T-cell (primary cell): ENCODE results near the gene ANKRD13D. TPM values are rescaled to one million over a fixed set of nuclear protein-coding genes. Genes with fewer than 3 reads are reported as not detected.

Experiments used
- ATAC-seq, 4 experiments: fragments of 200-7000 bp in 3 of 4; fragments of 150-1000 bp in 1 of 4; cut with Tn5 transposase; replicated peaks in 1 of 4; 1 replicate in 3 of 4; 2 replicates in 1 of 4; pipeline ENCODE4 v1.10.0; 2021; ENCODE audit warnings: moderate library complexity in 3 of 4, mild to moderate bottlenecking in 2 of 4, moderate number of reproducible peaks in 1 of 4
- CTCF ChIA-PET, 2 donors: fragments of 300-600 bp; sonication (Branson Sonifier 250); formaldehyde crosslinking; loops; one replicate each; lab custom pipeline; 2022; ENCODE audit warnings: antibody characterized with exemption in 2 of 2; lab: Charles Lee
- POLR2A ChIA-PET, 2 donors: fragments of 300-600 bp; sonication (Branson Sonifier 250); formaldehyde crosslinking; loops; one replicate each; lab custom pipeline; 2022; ENCODE audit warnings: antibody characterized with exemption in 2 of 2; lab: Charles Lee
- DNase-seq, 35 experiments: peaks; one replicate each; pipeline versions ENCODE4 v3.0.0 to v3.0.0-alpha.2; 2013 to 2023
- H3K27ac ChIP-seq: one replicate; pipeline ENCODE4 v1.5.1; 2013; ENCODE audit warnings: low read length
- H3K27me3 ChIP-seq, 2 experiments: replicated peaks in 1 of 2; 1 replicate in 1 of 2; 2 replicates in 1 of 2; pipeline versions ENCODE4 v1.6.1 to v1.7.0; 2013; ENCODE audit warnings: low read length in 1 of 2, mixed read lengths in 1 of 2; ENCODE audit not compliant: control insufficient read depth in 2 of 2, insufficient read depth in 2 of 2; ENCODE audit errors: extremely low read depth in 1 of 2
- H3K36me3 ChIP-seq, 2 donors: 1 replicate in 1 of 2; 2 replicates in 1 of 2; pipeline versions ENCODE4 v1.6.1 to v1.7.0; 2013; ENCODE audit warnings: low read length in 1 of 2; ENCODE audit not compliant: control insufficient read depth in 2 of 2, insufficient read depth in 1 of 2; ENCODE audit errors: extremely low read depth in 1 of 2
- H3K4me1 ChIP-seq, 2 experiments: 1 replicate in 1 of 2; 2 replicates in 1 of 2; pipeline versions ENCODE4 v1.6.1 to v1.7.0; 2013; ENCODE audit warnings: low read length in 2 of 2, mixed read lengths in 1 of 2; ENCODE audit not compliant: insufficient read depth in 2 of 2, control insufficient read depth in 1 of 2; ENCODE audit errors: extremely low read depth in 1 of 2
- H3K4me3 ChIP-seq, 2 donors: 1 replicate in 1 of 2; 2 replicates in 1 of 2; pipeline versions ENCODE4 v1.5.1 to v1.7.0; 2013; ENCODE audit warnings: mild to moderate bottlenecking in 2 of 2, low read length in 1 of 2, moderate library complexity in 1 of 2; ENCODE audit not compliant: control insufficient read depth in 1 of 2; ENCODE audit errors: extremely low read depth in 1 of 2
- H3K9me3 ChIP-seq: 2 replicates; pipeline ENCODE4 v1.7.0; 2013
- H3K27ac Mint-ChIP-seq, 2 donors: one replicate each; pipeline ENCODE4 v1.8.0; 2020 to 2021; ENCODE audit warnings: mild to moderate bottlenecking in 2 of 2, mixed read lengths in 2 of 2
- H3K27me3 Mint-ChIP-seq, 2 donors: one replicate each; pipeline ENCODE4 v1.8.0; 2021 to 2022; ENCODE audit warnings: mixed read lengths in 2 of 2
- H3K36me3 Mint-ChIP-seq: one replicate; pipeline ENCODE4 v1.8.0; 2021; ENCODE audit warnings: mixed read lengths
- H3K4me1 Mint-ChIP-seq, 3 donors: one replicate each; pipeline ENCODE4 v1.8.0; 2020 to 2022; ENCODE audit warnings: mixed read lengths in 3 of 3, mild to moderate bottlenecking in 1 of 3
- H3K4me3 Mint-ChIP-seq, 3 donors: one replicate each; pipeline ENCODE4 v1.8.0; 2020 to 2022; ENCODE audit warnings: mild to moderate bottlenecking in 3 of 3, mixed read lengths in 3 of 3, moderate library complexity in 3 of 3
- H3K9me3 Mint-ChIP-seq, 3 donors: one replicate each; pipeline ENCODE4 v1.8.0; 2020 to 2022; ENCODE audit warnings: mixed read lengths in 3 of 3
- WGBS: methylation state at CpG from one replicate; pipeline ENCODE4 v1.1.5; 2013; ENCODE audit warnings: missing lambda C conversion rate; ENCODE audit not compliant: insufficient coverage; 5-methylcytosine and 5-hydroxymethylcytosine counted together
- total RNA-seq, 35 experiments: library from RNA in 6 of 35; stranded (reverse) in 6 of 35; fragments of 120-200 nt in 1 of 35; gene quantifications; one replicate each; pipeline versions ENCODE4 v1.2.1 to v1.2.4 and lab custom pipeline; 2013 to 2026

Gene ANKRD13D
- total RNA-seq, 5 donors from 2014 or later (not counting 1 experiment from before 2014, with no cell fraction given) = 150 to 249 (median 237) TPM

- no peaks in the 10 kb centered on the region for H3K9me3 Mint-ChIP-seq
- H3K27me3 Mint-ChIP-seq = no peaks in the 10 kb centered on the region
- no peak overlapping the region for H3K27ac Mint-ChIP-seq
- DNase-seq (no peak), ATAC-seq (no peak)
- H3K36me3 Mint-ChIP-seq = peaks cover 5% of the 10 kb centered on the region
- POLR2A ChIA-PET = interaction anchor here (0.5 to 0.6 kb wide), 2 partner anchors 15 to 854 kb away, joined by 6 to 7 read pairs; partner anchors contain the start of gene PELI3 (in 1 of the 2)
- Histone ChIP-seq H3K9me3 (no peaks in the 10 kb centered on the region), H3K4me1 (peaks cover 0 to 21% of the 10 kb centered on the region in 2 experiments), H3K36me3 (no peaks in the 10 kb centered on the region), H3K27me3 (no peaks in the 10 kb centered on the region), H3K27ac (no peak overlapping the region), H3K4me3 (no peak overlapping the region)
- CTCF ChIA-PET = interaction anchor here in 1 of 2 donors (0.6 to 1.6 kb wide), 4 partner anchors 13 to 62 kb away, joined by 3 to 5 read pairs (median 4); no protein-coding TSS in a partner anchor
- H3K4me1 Mint-ChIP-seq = peaks cover 12 to 41% (median 16%) of the 10 kb centered on the region in 3 donors
- WGBS = no CpG with 5 or more reads among the region's 2 CpGs
- H3K4me3 Mint-ChIP-seq = no peak overlapping the region
Measured at GRCh38 chr11:67320691-67321090, 31.6 kb downstream of the ANKRD13D start.

GRCh38 chr11:67321313-67321871 lies 32.3 kb downstream of the ANKRD13D start:
- H3K4me3 Mint-ChIP-seq = no peak overlapping the region
- Histone ChIP-seq H3K27ac (no peak overlapping the region), H3K9me3 (no peaks in the 10 kb centered on the region), H3K27me3 (no peaks in the 10 kb centered on the region), H3K4me1 (peaks cover 0 to 15% of the 10 kb centered on the region in 2 experiments), H3K36me3 (no peaks in the 10 kb centered on the region), H3K4me3 (no peak overlapping the region)
- no peak for ATAC-seq
- H3K27me3 Mint-ChIP-seq = no peaks in the 10 kb centered on the region
- H3K36me3 Mint-ChIP-seq = peaks cover 9% of the 10 kb centered on the region
- no peak overlapping the region for H3K27ac Mint-ChIP-seq
- no peak for DNase-seq
- 90% methylated on average over 3 of the region's 6 CpGs for WGBS
- ChIA-PET CTCF (interaction anchor here in 1 of 2 donors (1.6 kb wide), 1 partner anchor 58 kb away, joined by 3 read pairs; no protein-coding TSS in a partner anchor), POLR2A (interaction anchor here (0.6 to 0.8 kb wide), 2 partner anchors 15 to 18 kb away, joined by 3 to 7 read pairs; partner anchors contain the start of gene SSH3 (in 1 of the 2))
- H3K9me3 Mint-ChIP-seq = no peaks in the 10 kb centered on the region
- peaks cover 11 to 40% (median 15%) of the 10 kb centered on the region in 3 donors for H3K4me1 Mint-ChIP-seq

GRCh38 chr11:67322049-67322448 lies 32.9 kb downstream of the ANKRD13D start:
- POLR2A ChIA-PET = interaction anchor here in 1 of 2 donors (0.6 kb wide), 1 partner anchor 87 kb away, joined by 3 read pairs; no protein-coding TSS in a partner anchor
- H3K4me1 Mint-ChIP-seq = peaks cover 9 to 34% (median 13%) of the 10 kb centered on the region in 3 donors
- Histone ChIP-seq H3K27ac (no peak overlapping the region), H3K36me3 (no peaks in the 10 kb centered on the region), H3K27me3 (no peaks in the 10 kb centered on the region), H3K4me3 (no peak overlapping the region), H3K9me3 (no peaks in the 10 kb centered on the region), H3K4me1 (peaks cover 0 to 8% of the 10 kb centered on the region in 2 experiments)
- CTCF ChIA-PET = no interaction called here
- peaks cover 9% of the 10 kb centered on the region for H3K36me3 Mint-ChIP-seq
- no CpG with 5 or more reads among the region's 3 CpGs for WGBS
- no peaks in the 10 kb centered on the region for H3K9me3 Mint-ChIP-seq
- H3K27me3 Mint-ChIP-seq = no peaks in the 10 kb centered on the region
- DNase-seq (no peak), ATAC-seq (no peak)
- no peak overlapping the region for H3K27ac Mint-ChIP-seq
- no peak overlapping the region for H3K4me3 Mint-ChIP-seq

GRCh38 chr11:67323526-67323925 lies 34.4 kb downstream of the ANKRD13D start:
- WGBS = 98% methylated on average over 6 of the region's 7 CpGs

GRCh38 chr11:67332081-67332691 lies 43.1 kb downstream of the ANKRD13D start:
- no peak overlapping the region for H3K4me3 ChIP-seq
- ChIA-PET CTCF (interaction anchor here in 1 of 2 donors (0.6 kb wide), 1 partner anchor 179 kb away, joined by 4 read pairs; no protein-coding TSS in a partner anchor), POLR2A (no interaction called here)
- Mint-ChIP-seq H3K36me3 (peaks cover 7% of the 10 kb centered on the region), H3K9me3 (no peaks in the 10 kb centered on the region), H3K27me3 (no peaks in the 10 kb centered on the region), H3K4me1 (no peaks in the 10 kb centered on the region), H3K4me3 (no peak overlapping the region), H3K27ac (no peak overlapping the region)
- 100% methylated on average over 1 of the region's 6 CpGs for WGBS
- DNase-seq (no peak), ATAC-seq (no peak)
- H3K9me3 ChIP-seq = no peaks in the 10 kb centered on the region
- no peaks in the 10 kb centered on the region for H3K36me3 ChIP-seq
- no peaks in the 10 kb centered on the region for H3K27me3 ChIP-seq
- no peaks in the 10 kb centered on the region for H3K4me1 ChIP-seq
- H3K27ac ChIP-seq = no peak overlapping the region

More at GRCh38 chr11:67323526-67323925, 34.4 kb downstream of the ANKRD13D start:
- no peaks in the 10 kb centered on the region for H3K9me3 Mint-ChIP-seq
- no peak overlapping the region for H3K4me3 ChIP-seq
- H3K27me3 Mint-ChIP-seq = no peaks in the 10 kb centered on the region
- H3K4me3 Mint-ChIP-seq = no peak overlapping the region
- H3K36me3 Mint-ChIP-seq = peaks cover 9% of the 10 kb centered on the region
- H3K4me1 ChIP-seq = peaks cover 0 to under 1% of the 10 kb centered on the region in 2 experiments
- no peaks in the 10 kb centered on the region for H3K9me3 ChIP-seq
- no peak overlapping the region for H3K27ac Mint-ChIP-seq
- POLR2A ChIA-PET = no interaction called here
- no peak for DNase-seq
- CTCF ChIA-PET = interaction anchor here (0.6 to 1.0 kb wide), 2 partner anchors 22 to 575 kb away, joined by 3 to 4 read pairs; no protein-coding TSS in a partner anchor
- H3K4me1 Mint-ChIP-seq = peaks cover 2 to 21% (median 6%) of the 10 kb centered on the region in 3 donors
- H3K27me3 ChIP-seq = no peaks in the 10 kb centered on the region
- H3K27ac ChIP-seq = no peak overlapping the region
- no peak for ATAC-seq
- H3K36me3 ChIP-seq = no peaks in the 10 kb centered on the region

- H3K9me3 ChIP-seq = no peaks in the 10 kb centered on the region
- H3K36me3 Mint-ChIP-seq = peaks cover 7% of the 10 kb centered on the region
- POLR2A ChIA-PET = no interaction called here
- CTCF ChIA-PET = interaction anchor here in 1 of 2 donors (0.5 kb wide), 1 partner anchor 297 kb away, joined by 5 read pairs; no protein-coding TSS in a partner anchor
- H3K4me1 ChIP-seq = no peaks in the 10 kb centered on the region
- no peaks in the 10 kb centered on the region for H3K27me3 ChIP-seq
- H3K27ac Mint-ChIP-seq = no peak overlapping the region
- H3K4me3 ChIP-seq = no peak overlapping the region
- DNase-seq = no peak
- H3K4me1 Mint-ChIP-seq = no peaks in the 10 kb centered on the region
- no peak overlapping the region for H3K27ac ChIP-seq
- H3K27me3 Mint-ChIP-seq = no peaks in the 10 kb centered on the region
- no CpG with 5 or more reads among the region's 3 CpGs for WGBS
- H3K9me3 Mint-ChIP-seq = no peaks in the 10 kb centered on the region
- ATAC-seq = no peak
- no peak overlapping the region for H3K4me3 Mint-ChIP-seq
- no peaks in the 10 kb centered on the region for H3K36me3 ChIP-seq
Measured at GRCh38 chr11:67337257-67337656, 48.2 kb downstream of the ANKRD13D start.
